ENCODE results near the gene CXCL16.
A peak's percentile ranks its signal among the peaks of the same experiment; 100 is the strongest.
"Not testable (repeated sequence)": the region's sequence is repeated elsewhere in the genome, so short reads cannot be mapped to it uniquely, and the experiment has no call there.

CXCL16 gene

GRCh38 chr17:4710693-4711634 lies 28.8 kb downstream of the CXCL16 start:
- DNase-seq (ENCODE audit: insufficient read length, low spot score) (no peak), FAIRE-seq (no peak)

GRCh38 chr17:4709794-4710692 lies 29.7 kb downstream of the CXCL16 start, which contains the start of gene ARRB2:
Gene ARRB2, plus strand, starts transcription at chr17:4710632. Its CDS starts 90 bp downstream, at chr17:4710722.
- peak; percentile 58 for TF ChIP-seq POLR2A (IDR thresholded peaks at IDR 0.05; ENCODE audit: low read depth, low read length)
- peak; percentile 97 for DNase-seq (ENCODE audit: insufficient read length, low spot score)
- no peak for FAIRE-seq

More at GRCh38 chr17:4710693-4711634, 28.8 kb downstream of the CXCL16 start:
- TF ChIP-seq POLR2A (IDR thresholded peaks at IDR 0.05; ENCODE audit: low read depth, low read length) = no peak

- no peak for DNase-seq (ENCODE audit: insufficient read length, low spot score)
- no peak for TF ChIP-seq POLR2A (IDR thresholded peaks at IDR 0.05; ENCODE audit: low read depth, low read length)
These were observed 31.3 kb downstream of the CXCL16 start for GRCh38 chr17:4708436-4708835.

GRCh38 chr17:4706121-4706520 lies 33.6 kb downstream of the CXCL16 start:
- no peak for FAIRE-seq
- TF ChIP-seq POLR2A (IDR thresholded peaks at IDR 0.05; ENCODE audit: low read depth, low read length) = no peak
- peak; percentile 66 for DNase-seq (ENCODE audit: insufficient read length, low spot score)

More at GRCh38 chr17:4708436-4708835, 31.3 kb downstream of the CXCL16 start:
- no peak for FAIRE-seq

GRCh38 chr17:4704991-4705390 lies 34.7 kb downstream of the CXCL16 start:
- FAIRE-seq = no peak
- no peak for DNase-seq (ENCODE audit: insufficient read length, low spot score)
- no peak for TF ChIP-seq POLR2A (IDR thresholded peaks at IDR 0.05; ENCODE audit: low read depth, low read length)

GRCh38 chr17:4704574-4704907 lies 35.2 kb downstream of the CXCL16 start:
- not testable (repeated sequence) for DNase-seq (ENCODE audit: insufficient read length, low spot score); FAIRE-seq

- no peak for DNase-seq (ENCODE audit: insufficient read length, low spot score)
- TF ChIP-seq POLR2A (IDR thresholded peaks at IDR 0.05; ENCODE audit: low read depth, low read length) = no peak
- FAIRE-seq = no peak
These were observed 36.4 kb downstream of the CXCL16 start for GRCh38 chr17:4703330-4703691.

- no peak for TF ChIP-seq POLR2A (IDR thresholded peaks at IDR 0.05; ENCODE audit: low read depth, low read length)
- DNase-seq (ENCODE audit: insufficient read length, low spot score) (no peak), FAIRE-seq (no peak)
These were observed 38.6 kb downstream of the CXCL16 start for GRCh38 chr17:4701116-4701515.

- not testable (repeated sequence) for FAIRE-seq; DNase-seq (ENCODE audit: insufficient read length, low spot score)
These were observed 40.2 kb downstream of the CXCL16 start for GRCh38 chr17:4699401-4700056.

- no peak for FAIRE-seq
- no peak for DNase-seq (ENCODE audit: insufficient read length, low spot score)
- no peak for TF ChIP-seq POLR2A (IDR thresholded peaks at IDR 0.05; ENCODE audit: low read depth, low read length)
These were observed 43.3 kb downstream of the CXCL16 start for GRCh38 chr17:4696437-4696805.

GRCh38 chr17:4693416-4693815 lies 46.3 kb downstream of the CXCL16 start:
- FAIRE-seq (no peak), DNase-seq (ENCODE audit: insufficient read length, low spot score) (no peak)
- no peak for TF ChIP-seq POLR2A (IDR thresholded peaks at IDR 0.05; ENCODE audit: low read depth, low read length)

GRCh38 chr17:4691686-4692085 lies 48.0 kb downstream of the CXCL16 start:
- no peak for TF ChIP-seq POLR2A (IDR thresholded peaks at IDR 0.05; ENCODE audit: low read depth, low read length)
- DNase-seq (ENCODE audit: insufficient read length, low spot score) = no peak
- no peak for FAIRE-seq

GRCh38 chr17:4690745-4691144 lies 49.0 kb downstream of the CXCL16 start:
- DNase-seq (ENCODE audit: insufficient read length, low spot score) = no peak
- FAIRE-seq = no peak
- TF ChIP-seq POLR2A (IDR thresholded peaks at IDR 0.05; ENCODE audit: low read depth, low read length) = no peak

GRCh38 chr17:4689872-4690271 lies 49.9 kb downstream of the CXCL16 start:
- not testable (repeated sequence) for FAIRE-seq; DNase-seq (ENCODE audit: insufficient read length, low spot score)

- not testable (repeated sequence) for FAIRE-seq; DNase-seq (ENCODE audit: insufficient read length, low spot score)
These were observed 56.0 kb downstream of the CXCL16 start for GRCh38 chr17:4683739-4684138.

Measured in H54 (cell line).